OCI-LY7 (cell line): ENCODE data around the gene SHROOM2. TPM values are rescaled to one million over a fixed set of nuclear protein-coding genes. Genes with fewer than 3 reads are reported as not detected.

ENCODE experiments used
- BruUV-seq: library from RNA; stranded (reverse); fragments of 400-500 nt; replicated peaks from 2 replicates; lab custom pipeline; 2021; lab: Mats Ljungman, UMichigan
- CTCF ChIA-PET: fragments of 300-600 bp; sonication (Branson Sonifier 250); formaldehyde crosslinking; loops from one replicate; lab custom pipeline; 2022; ENCODE audit warnings: antibody characterized with exemption; ENCODE audit not compliant: unreplicated experiment; lab: Charles Lee
- POLR2A ChIA-PET: fragments of 300-600 bp; sonication (Branson Sonifier 250); formaldehyde crosslinking; loops from one replicate; lab custom pipeline; 2022; ENCODE audit warnings: antibody characterized with exemption; lab: Charles Lee
- DNase-seq: peaks from one replicate; pipeline ENCODE4 v3.0.0-alpha.2; 2015; ENCODE audit warnings: low spot score
- H2AFZ ChIP-seq: fragments of 200-600 bp; sonication (generic), shearing (Covaris generic); 2 replicates; pipeline ENCODE4 v1.6.1; 2014; ENCODE audit warnings: mild to moderate bottlenecking, antibody characterized with exemption, low read length, moderate library complexity
- H3K27ac ChIP-seq: fragments of 200-600 bp; sonication (generic); 2 replicates; pipeline ENCODE4 v1.5.1; 2014; ENCODE audit warnings: mixed run types, low read depth, mild to moderate bottlenecking, moderate library complexity, low read length, inconsistent platforms; ENCODE audit not compliant: poor library complexity, severe bottlenecking
- H3K36me3 ChIP-seq: fragments of 200-600 bp; sonication (generic); 2 replicates; pipeline ENCODE4 v1.6.1; 2014; ENCODE audit warnings: mild to moderate bottlenecking, antibody characterized with exemption, low read length, moderate library complexity, mixed read lengths; ENCODE audit not compliant: insufficient read depth
- H3K4me1 ChIP-seq: fragments of 200-600 bp; sonication (generic); 2 replicates; pipeline ENCODE4 v1.5.1; 2014; ENCODE audit warnings: mild to moderate bottlenecking, low read length; ENCODE audit not compliant: insufficient read depth, poor library complexity, severe bottlenecking
- H3K4me2 ChIP-seq: fragments of 200-600 bp; sonication (generic); 2 replicates; pipeline ENCODE4 v1.6.1; 2014; ENCODE audit warnings: mild to moderate bottlenecking, low read length
- H3K4me3 ChIP-seq: fragments of 200-600 bp; sonication (generic); 2 replicates; pipeline ENCODE4 v1.5.1; 2014; ENCODE audit warnings: mild to moderate bottlenecking, low read depth, low read length; ENCODE audit not compliant: poor library complexity, severe bottlenecking
- H3K79me2 ChIP-seq: fragments of 200-600 bp; sonication (generic); 2 replicates; pipeline ENCODE4 v1.6.1; 2016; ENCODE audit warnings: low read depth, mild to moderate bottlenecking, low read length, moderate library complexity, mixed read lengths; ENCODE audit not compliant: insufficient read depth
- H3K9me2 ChIP-seq: fragments of 200-600 bp; sonication (generic); 2 replicates; pipeline ENCODE4 v1.6.1; 2016; ENCODE audit warnings: mild to moderate bottlenecking, low read length, mixed read lengths; ENCODE audit not compliant: insufficient read depth
- H3K9me3 ChIP-seq: fragments of 200-600 bp; sonication (generic); 2 replicates; pipeline ENCODE4 v1.6.1; 2014; ENCODE audit warnings: mild to moderate bottlenecking, mixed run types, low read length, mixed read lengths
- H4K20me1 ChIP-seq: fragments of 200-600 bp; sonication (generic); 2 replicates; pipeline ENCODE4 v1.6.1; 2014; ENCODE audit warnings: mild to moderate bottlenecking, antibody characterized with exemption, low read length, moderate library complexity, mixed read lengths; ENCODE audit not compliant: insufficient read depth
- CTCF ChIP-seq: fragments of 200-600 bp; sonication (generic); conservative IDR thresholded peaks from 2 replicates; pipeline ENCODE4 v1.5.1; 2014; ENCODE audit warnings: mild to moderate bottlenecking, antibody characterized with exemption, low read length, moderate library complexity, mixed read lengths
- EZH2phosphoT487 ChIP-seq: fragments of 200-600 bp; sonication (generic); IDR thresholded peaks from 2 replicates; pipeline ENCODE4 v1.6.1; 2018; ENCODE audit warnings: low read depth, borderline replicate concordance, mild to moderate bottlenecking, mixed run types, antibody characterized with exemption, low read length, moderate library complexity, mixed read lengths
- intact Hi-C: fragments of 100-400 bp; cut with micrococcal nuclease; formaldehyde crosslinking; loops from one replicate; pipeline ENCODE4 v1.10.0; 2022; ENCODE audit not compliant: unreplicated experiment
- total RNA-seq, 2 experiments: library from RNA; depleted of rRNA in 1 of 2; stranded (reverse); fragments of >200 nt in 1 of 2; shearing (Covaris generic) in 1 of 2; gene quantifications; 2 replicates each; pipeline ENCODE4 v1.2.3, GENCODE V29; 2014 to 2022

SHROOM2 gene
- total RNA-seq, 2 experiments from 2014 or later, result not detected

GRCh38 chrX:9835585-9836210 lies 49.5 kb downstream of the SHROOM2 start:
- no peaks in the 10 kb centered on the region for H3K4me1 ChIP-seq
- ChIA-PET CTCF (no interaction called here), POLR2A (no interaction called here)
- H3K79me2 ChIP-seq, result no peaks in the 10 kb centered on the region
- no peak overlapping the region for H3K4me3 ChIP-seq
- intact Hi-C loops, result no loop called here
- H4K20me1 ChIP-seq, result no peaks in the 10 kb centered on the region
- no peaks in the 10 kb centered on the region for H3K9me3 ChIP-seq
- no peak overlapping the region for H3K27ac ChIP-seq
- no peaks in the 10 kb centered on the region for H3K9me2 ChIP-seq
- BruUV-seq, result no TSS peak
- TF ChIP-seq EZH2phosphoT487 (no peak), CTCF (no peak)
- no peak for DNase-seq
- no peak overlapping the region for H3K4me2 ChIP-seq
- no peaks in the 10 kb centered on the region for H3K36me3 ChIP-seq
- H2AFZ ChIP-seq, result no peak overlapping the region

GRCh38 chrX:9842541-9842940 lies 56.3 kb downstream of the SHROOM2 start:
- no TSS peak for BruUV-seq
- H3K36me3 ChIP-seq, result no peaks in the 10 kb centered on the region
- DNase-seq, result no peak
- POLR2A ChIA-PET, result no interaction called here
- TF ChIP-seq EZH2phosphoT487, result no peak
- TF ChIP-seq CTCF, result no peak
- no peak overlapping the region for H3K4me2 ChIP-seq
- H3K9me2 ChIP-seq, result no peaks in the 10 kb centered on the region
- intact Hi-C loops, result no loop called here
- no peaks in the 10 kb centered on the region for H3K79me2 ChIP-seq
- no peak overlapping the region for H2AFZ ChIP-seq
- no peak overlapping the region for H3K4me3 ChIP-seq
- no peaks in the 10 kb centered on the region for H3K4me1 ChIP-seq
- CTCF ChIA-PET, result no interaction called here
- no peaks in the 10 kb centered on the region for H3K9me3 ChIP-seq
- no peak overlapping the region for H3K27ac ChIP-seq
- H4K20me1 ChIP-seq, result no peaks in the 10 kb centered on the region

- BruUV-seq, result no TSS peak
- no peaks in the 10 kb centered on the region for H3K36me3 ChIP-seq
- no peak overlapping the region for H3K4me3 ChIP-seq
- no peak overlapping the region for H3K27ac ChIP-seq
- H3K79me2 ChIP-seq, result no peaks in the 10 kb centered on the region
- TF ChIP-seq EZH2phosphoT487 (no peak), CTCF (no peak)
- intact Hi-C loops, result no loop called here
- H4K20me1 ChIP-seq, result no peaks in the 10 kb centered on the region
- H3K9me2 ChIP-seq, result no peaks in the 10 kb centered on the region
- POLR2A ChIA-PET, result no interaction called here
- H3K4me2 ChIP-seq, result no peak overlapping the region
- H3K9me3 ChIP-seq, result no peaks in the 10 kb centered on the region
- DNase-seq, result no peak
- no peaks in the 10 kb centered on the region for H3K4me1 ChIP-seq
- CTCF ChIA-PET, result no interaction called here
- H2AFZ ChIP-seq, result no peak overlapping the region
Observed at GRCh38 chrX:9844936-9845577, 58.8 kb downstream of the SHROOM2 start.
